Colonic mucosa (tissue), 4 donors: Measurements from ENCODE around the gene TMA7. TPM values are rescaled to one million over a fixed set of nuclear protein-coding genes. Genes with fewer than 3 reads are reported as not detected.

Experiments used
- DNase-seq: peaks from one replicate; pipeline ENCODE4 v3.0.0-alpha.2; 2020
- H3K27ac ChIP-seq: fragments of 200-600 bp; one replicate; pipeline ENCODE4 v1.8.0; 2021
- H3K27me3 ChIP-seq: fragments of 200-600 bp; one replicate; pipeline ENCODE4 v1.8.0; 2021
- H3K36me3 ChIP-seq: fragments of 200-600 bp; one replicate; pipeline ENCODE4 v1.8.0; 2021
- H3K4me1 ChIP-seq: fragments of 200-600 bp; one replicate; pipeline ENCODE4 v1.8.0; 2021; ENCODE audit warnings: mild to moderate bottlenecking
- H3K4me3 ChIP-seq: fragments of 200-600 bp; one replicate; pipeline ENCODE4 v1.8.0; 2021
- H3K9ac ChIP-seq, 2 donors: one replicate each; pipeline ENCODE4 v1.7.0; 2013; ENCODE audit warnings: control low read depth in 2 of 2, low read depth in 2 of 2, low read length in 2 of 2
- H3K9me3 ChIP-seq: fragments of 200-600 bp; one replicate; pipeline ENCODE4 v1.8.0; 2021
- intact Hi-C: fragments of 100-400 bp; cut with DNase I; formaldehyde crosslinking; loops from one replicate; pipeline ENCODE4 v1.14.1; 2022
- total RNA-seq, 2 donors: library from RNA; stranded (reverse); fragmentation: NEBNext Ultra II Directional in 1 of 2; extraction: Animal tissue kit (Norgen Biotek cat#: 25700) in 1 of 2; gene quantifications; one replicate each; pipeline ENCODE4 v1.2.1, GENCODE V29; 2021
- TF ChIP-seq, protein P1 (sequence below): fragments of 200-600 bp; IDR thresholded peaks from one replicate; pipeline ENCODE4 v1.8.0; 2022; ENCODE audit warnings: antibody characterized with exemption, mild to moderate bottlenecking
- donor health status: healthy.
- donor health status: DM: no; HTN: no; CAD: no.
- donor health status: DM: no; HTN: no; CAD: no.

TMA7 gene
- total RNA-seq, 2 donors from 2014 or later, result 185 to 259 TPM

DNA sequence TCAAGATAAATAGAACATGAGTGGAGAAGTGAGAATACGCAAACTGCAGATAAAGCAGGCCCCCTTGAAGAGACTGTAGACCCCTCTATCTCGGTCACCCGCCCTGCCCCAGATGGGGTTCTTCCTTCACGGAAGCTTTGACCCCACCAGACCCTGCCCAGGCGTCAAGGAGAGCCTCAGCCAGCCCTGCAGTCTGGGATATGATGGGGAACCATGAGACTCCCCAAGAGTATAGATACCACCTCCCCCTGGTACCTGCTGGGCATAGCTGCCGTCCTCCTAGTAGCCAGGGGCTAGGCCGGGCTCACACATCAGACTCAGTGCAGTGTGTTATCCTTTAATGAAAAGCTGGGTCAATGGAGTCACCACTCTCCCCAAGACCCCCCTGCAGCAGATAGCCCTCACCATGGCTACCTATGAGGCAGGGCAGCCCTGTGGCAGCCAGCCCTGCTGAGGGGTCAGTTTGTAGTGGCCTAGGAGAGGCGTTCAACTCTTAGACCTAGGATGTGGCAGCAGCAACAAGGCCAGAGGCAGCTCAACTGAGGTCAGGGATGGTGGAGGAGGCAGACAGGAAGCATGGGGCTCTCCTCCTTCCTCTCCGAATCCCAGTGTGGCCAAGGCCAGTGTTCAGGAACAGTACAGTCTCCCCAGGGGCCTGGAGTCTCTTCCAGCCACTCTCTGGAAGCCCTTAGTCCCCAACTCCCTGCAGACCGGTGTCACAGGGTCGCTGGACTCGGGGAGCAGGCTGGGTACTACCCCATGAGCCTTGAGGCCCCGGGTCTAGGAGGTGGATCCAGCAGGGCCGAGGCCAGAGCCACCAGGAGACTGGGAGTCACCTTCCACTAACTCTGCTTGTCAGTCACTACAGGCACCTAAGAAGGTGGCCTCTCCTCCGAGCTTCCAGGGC, 36.3 kb upstream of the TMA7 start:
- no peak for DNase-seq
- no peaks in the 10 kb centered on the region for H3K36me3 ChIP-seq
- intact Hi-C loops, result loop anchor here (5.0 to 10.0 kb wide), 2 partner anchors 129 to 144 kb away; no protein-coding TSS in a partner anchor
- H3K27me3 ChIP-seq, result no peaks in the 10 kb centered on the region
- H3K9me3 ChIP-seq, result no peaks in the 10 kb centered on the region
- H3K4me3 ChIP-seq, result no peak overlapping the region
- H3K27ac ChIP-seq, result no peak overlapping the region
- no peak overlapping the region for H3K9ac ChIP-seq
- TF ChIP-seq, protein P1, sequence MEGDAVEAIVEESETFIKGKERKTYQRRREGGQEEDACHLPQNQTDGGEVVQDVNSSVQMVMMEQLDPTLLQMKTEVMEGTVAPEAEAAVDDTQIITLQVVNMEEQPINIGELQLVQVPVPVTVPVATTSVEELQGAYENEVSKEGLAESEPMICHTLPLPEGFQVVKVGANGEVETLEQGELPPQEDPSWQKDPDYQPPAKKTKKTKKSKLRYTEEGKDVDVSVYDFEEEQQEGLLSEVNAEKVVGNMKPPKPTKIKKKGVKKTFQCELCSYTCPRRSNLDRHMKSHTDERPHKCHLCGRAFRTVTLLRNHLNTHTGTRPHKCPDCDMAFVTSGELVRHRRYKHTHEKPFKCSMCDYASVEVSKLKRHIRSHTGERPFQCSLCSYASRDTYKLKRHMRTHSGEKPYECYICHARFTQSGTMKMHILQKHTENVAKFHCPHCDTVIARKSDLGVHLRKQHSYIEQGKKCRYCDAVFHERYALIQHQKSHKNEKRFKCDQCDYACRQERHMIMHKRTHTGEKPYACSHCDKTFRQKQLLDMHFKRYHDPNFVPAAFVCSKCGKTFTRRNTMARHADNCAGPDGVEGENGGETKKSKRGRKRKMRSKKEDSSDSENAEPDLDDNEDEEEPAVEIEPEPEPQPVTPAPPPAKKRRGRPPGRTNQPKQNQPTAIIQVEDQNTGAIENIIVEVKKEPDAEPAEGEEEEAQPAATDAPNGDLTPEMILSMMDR, result no peak
- no peaks in the 10 kb centered on the region for H3K4me1 ChIP-seq

DNA sequence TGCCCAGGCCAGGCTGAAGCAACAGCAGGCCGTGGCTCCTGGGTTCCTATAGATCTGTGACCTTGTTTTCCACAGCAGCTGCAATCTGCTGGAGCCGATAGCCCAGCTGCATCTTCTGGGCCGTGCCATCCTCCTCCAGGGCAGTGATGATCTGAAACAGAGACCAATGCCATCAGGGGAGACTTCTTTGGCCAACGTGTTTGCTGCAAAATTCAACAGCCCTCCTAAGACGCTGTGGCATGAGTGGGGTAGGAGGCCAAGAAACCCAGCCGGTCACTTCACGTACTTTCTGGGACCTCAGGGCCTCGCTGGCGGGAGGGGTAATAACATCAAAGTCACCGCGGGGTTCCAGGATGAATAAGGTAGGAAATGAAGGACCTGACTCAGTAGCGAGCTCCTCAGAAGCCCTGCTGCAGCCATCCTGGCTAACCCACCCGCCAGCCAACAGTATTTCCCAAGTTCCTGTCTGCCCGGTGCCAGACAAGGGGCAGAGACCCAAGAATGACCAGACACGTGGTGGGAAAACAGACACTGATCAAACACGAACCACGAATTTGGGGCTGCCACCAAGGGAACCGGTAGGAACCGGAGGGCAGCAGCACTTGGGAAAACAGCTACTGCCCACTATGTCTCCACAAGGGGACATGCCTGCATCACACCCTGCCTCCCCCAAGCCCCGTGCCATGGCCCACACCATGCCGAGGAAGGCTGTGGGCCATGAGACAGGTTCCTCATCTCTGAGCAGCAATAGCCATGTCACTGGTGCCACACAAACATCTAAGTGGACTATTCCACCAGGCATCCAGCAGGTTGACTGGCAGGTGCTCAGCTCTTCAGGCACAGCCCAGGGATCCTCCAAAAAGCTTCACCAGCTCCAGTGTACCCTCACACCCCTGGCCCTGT, 35.4 kb upstream of the TMA7 start:
- H3K27me3 ChIP-seq, result no peaks in the 10 kb centered on the region
- no peak overlapping the region for H3K9ac ChIP-seq
- no peaks in the 10 kb centered on the region for H3K36me3 ChIP-seq
- TF ChIP-seq, protein P1, result no peak
- no peak for DNase-seq
- no peaks in the 10 kb centered on the region for H3K9me3 ChIP-seq
- H3K4me3 ChIP-seq, result no peak overlapping the region
- intact Hi-C loops, result loop anchor here (5.0 to 10.0 kb wide), 2 partner anchors 130 to 143 kb away; no protein-coding TSS in a partner anchor
- no peaks in the 10 kb centered on the region for H3K4me1 ChIP-seq
- H3K27ac ChIP-seq, result no peak overlapping the region

DNA sequence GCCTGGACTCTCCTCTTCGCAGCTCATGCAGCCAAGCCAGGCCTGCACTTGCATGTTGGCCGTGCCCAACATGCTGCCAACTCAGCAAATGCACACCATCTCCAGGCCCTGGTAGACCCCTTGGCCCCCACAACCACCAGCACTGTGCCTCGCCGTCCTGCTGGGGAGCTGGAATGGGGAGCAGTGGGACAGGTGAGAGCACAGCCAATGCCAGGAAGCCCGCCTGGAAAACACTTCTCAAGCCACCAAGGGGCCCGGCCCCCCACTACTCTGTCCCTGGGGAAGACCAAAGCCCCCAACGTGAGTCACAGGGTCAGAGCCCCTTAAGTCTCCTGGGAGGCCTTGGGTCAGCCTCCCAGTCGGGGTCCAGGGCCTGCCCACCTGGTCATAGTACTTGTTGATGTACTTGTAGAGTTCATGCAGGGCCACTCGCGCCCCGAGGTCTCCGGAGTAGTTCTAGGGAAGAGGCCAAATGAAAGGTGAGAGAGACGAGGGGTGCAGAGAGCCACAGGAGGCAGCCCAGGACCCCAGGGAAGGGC, 34.6 kb upstream of the TMA7 start:
- Histone ChIP-seq H3K9me3 (no peaks in the 10 kb centered on the region), H3K27ac (no peak overlapping the region), H3K27me3 (no peaks in the 10 kb centered on the region), H3K4me1 (no peaks in the 10 kb centered on the region), H3K9ac (no peak overlapping the region), H3K36me3 (no peaks in the 10 kb centered on the region), H3K4me3 (no peak overlapping the region)
- no peak for DNase-seq
- TF ChIP-seq, protein P1, result no peak
- intact Hi-C loops, result loop anchor here (10.0 kb wide), 1 partner anchor 131 kb away; no protein-coding TSS in a partner anchor

DNA sequence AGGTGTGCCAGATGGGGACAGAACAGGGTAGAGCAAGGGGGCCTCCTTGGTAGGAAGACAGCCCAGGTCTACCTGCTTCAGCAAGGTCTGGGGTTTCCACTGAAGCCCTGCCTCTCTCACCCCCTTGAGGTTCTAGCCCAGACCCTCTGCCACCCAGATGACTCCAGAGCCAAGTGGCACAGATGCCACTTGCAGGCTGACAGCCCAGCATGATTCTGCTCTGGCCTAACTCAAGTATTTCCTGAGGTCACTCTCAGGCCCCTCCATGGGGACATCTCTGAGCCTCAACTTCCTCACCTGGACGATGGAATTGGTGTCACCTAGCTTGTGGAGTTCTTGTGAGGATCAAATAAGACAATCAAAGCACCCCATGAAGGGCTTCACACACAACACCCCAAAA, 34.1 kb upstream of the TMA7 start:
- no peaks in the 10 kb centered on the region for H3K27me3 ChIP-seq
- H3K36me3 ChIP-seq, result no peaks in the 10 kb centered on the region
- no peak overlapping the region for H3K27ac ChIP-seq
- intact Hi-C loops, result loop anchor here (10.0 kb wide), 1 partner anchor 131 kb away; no protein-coding TSS in a partner anchor
- H3K4me3 ChIP-seq, result no peak overlapping the region
- no peak overlapping the region for H3K9ac ChIP-seq
- no peaks in the 10 kb centered on the region for H3K9me3 ChIP-seq
- no peaks in the 10 kb centered on the region for H3K4me1 ChIP-seq
- TF ChIP-seq, protein P1, result no peak
- no peak for DNase-seq
